ENCODE results near the gene TMEM213.

DNA sequence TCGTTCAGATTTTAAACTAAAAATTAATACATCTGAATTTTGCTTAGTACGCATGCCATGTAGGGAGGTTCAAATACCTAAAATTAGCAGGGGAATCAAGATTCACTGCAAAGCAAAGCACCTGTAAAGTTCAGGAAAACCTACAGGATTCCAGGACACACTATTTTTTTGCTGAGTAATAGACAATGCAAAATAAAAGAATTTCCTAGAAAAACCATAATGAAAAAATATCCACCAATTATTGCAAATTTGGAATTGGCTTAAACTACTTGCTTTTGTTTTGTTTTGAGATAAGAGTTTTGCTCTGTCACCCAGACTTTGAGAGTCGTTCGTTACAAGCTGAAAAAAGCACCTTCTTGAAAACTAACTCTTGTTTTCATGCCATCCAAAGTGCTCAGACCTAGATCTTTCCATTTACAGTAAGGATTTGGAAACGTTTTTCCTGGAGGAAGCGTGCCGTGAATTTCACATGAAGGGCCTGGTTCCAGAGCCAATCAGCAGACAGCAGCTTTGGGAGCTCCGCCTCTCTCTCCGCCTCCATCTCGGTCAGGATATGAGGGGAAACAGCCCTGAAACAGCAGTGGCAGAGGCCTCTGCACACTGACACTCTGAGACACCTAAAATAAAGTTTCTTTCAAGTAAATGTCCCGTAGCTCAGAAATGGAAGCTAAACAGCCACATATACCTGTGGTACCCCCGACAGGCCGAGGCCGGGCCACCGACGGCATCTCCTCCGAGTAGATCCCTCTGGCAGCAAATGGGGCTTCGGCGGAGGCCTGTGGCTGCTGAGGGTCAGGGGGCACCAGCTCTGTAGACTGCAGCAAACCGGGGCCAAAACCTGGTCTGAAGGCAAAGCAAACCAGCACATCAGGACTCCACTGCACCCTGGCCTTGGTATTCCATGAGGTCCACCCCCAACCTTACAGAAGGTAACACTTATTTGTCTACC, 46.1 kb downstream of the TMEM213 start:
- TF ChIP-seq SIN3A (IDR thresholded peaks at IDR 0.05; ENCODE audit: borderline replicate concordance, insufficient read depth, low read depth, low read length) = no peak
- TF ChIP-seq, protein P1, sequence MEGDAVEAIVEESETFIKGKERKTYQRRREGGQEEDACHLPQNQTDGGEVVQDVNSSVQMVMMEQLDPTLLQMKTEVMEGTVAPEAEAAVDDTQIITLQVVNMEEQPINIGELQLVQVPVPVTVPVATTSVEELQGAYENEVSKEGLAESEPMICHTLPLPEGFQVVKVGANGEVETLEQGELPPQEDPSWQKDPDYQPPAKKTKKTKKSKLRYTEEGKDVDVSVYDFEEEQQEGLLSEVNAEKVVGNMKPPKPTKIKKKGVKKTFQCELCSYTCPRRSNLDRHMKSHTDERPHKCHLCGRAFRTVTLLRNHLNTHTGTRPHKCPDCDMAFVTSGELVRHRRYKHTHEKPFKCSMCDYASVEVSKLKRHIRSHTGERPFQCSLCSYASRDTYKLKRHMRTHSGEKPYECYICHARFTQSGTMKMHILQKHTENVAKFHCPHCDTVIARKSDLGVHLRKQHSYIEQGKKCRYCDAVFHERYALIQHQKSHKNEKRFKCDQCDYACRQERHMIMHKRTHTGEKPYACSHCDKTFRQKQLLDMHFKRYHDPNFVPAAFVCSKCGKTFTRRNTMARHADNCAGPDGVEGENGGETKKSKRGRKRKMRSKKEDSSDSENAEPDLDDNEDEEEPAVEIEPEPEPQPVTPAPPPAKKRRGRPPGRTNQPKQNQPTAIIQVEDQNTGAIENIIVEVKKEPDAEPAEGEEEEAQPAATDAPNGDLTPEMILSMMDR (IDR thresholded peaks at IDR 0.05) = no peak
- TF ChIP-seq, protein P2, sequence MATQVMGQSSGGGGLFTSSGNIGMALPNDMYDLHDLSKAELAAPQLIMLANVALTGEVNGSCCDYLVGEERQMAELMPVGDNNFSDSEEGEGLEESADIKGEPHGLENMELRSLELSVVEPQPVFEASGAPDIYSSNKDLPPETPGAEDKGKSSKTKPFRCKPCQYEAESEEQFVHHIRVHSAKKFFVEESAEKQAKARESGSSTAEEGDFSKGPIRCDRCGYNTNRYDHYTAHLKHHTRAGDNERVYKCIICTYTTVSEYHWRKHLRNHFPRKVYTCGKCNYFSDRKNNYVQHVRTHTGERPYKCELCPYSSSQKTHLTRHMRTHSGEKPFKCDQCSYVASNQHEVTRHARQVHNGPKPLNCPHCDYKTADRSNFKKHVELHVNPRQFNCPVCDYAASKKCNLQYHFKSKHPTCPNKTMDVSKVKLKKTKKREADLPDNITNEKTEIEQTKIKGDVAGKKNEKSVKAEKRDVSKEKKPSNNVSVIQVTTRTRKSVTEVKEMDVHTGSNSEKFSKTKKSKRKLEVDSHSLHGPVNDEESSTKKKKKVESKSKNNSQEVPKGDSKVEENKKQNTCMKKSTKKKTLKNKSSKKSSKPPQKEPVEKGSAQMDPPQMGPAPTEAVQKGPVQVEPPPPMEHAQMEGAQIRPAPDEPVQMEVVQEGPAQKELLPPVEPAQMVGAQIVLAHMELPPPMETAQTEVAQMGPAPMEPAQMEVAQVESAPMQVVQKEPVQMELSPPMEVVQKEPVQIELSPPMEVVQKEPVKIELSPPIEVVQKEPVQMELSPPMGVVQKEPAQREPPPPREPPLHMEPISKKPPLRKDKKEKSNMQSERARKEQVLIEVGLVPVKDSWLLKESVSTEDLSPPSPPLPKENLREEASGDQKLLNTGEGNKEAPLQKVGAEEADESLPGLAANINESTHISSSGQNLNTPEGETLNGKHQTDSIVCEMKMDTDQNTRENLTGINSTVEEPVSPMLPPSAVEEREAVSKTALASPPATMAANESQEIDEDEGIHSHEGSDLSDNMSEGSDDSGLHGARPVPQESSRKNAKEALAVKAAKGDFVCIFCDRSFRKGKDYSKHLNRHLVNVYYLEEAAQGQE (IDR thresholded peaks at IDR 0.05; ENCODE audit: insufficient read depth in 1 of 2, low read depth in 2 of 2, low read length in 1 of 2) = no peak
